Measurements from ENCODE around the gene ZNF829.
A peak's percentile ranks its signal among the peaks of the same experiment; 100 is the strongest.

The ZNF829 gene

GRCh38 chr19:36918090-36918489 lies 2.0 kb upstream of the ZNF829 start:
- TF ChIP-seq, protein P1, sequence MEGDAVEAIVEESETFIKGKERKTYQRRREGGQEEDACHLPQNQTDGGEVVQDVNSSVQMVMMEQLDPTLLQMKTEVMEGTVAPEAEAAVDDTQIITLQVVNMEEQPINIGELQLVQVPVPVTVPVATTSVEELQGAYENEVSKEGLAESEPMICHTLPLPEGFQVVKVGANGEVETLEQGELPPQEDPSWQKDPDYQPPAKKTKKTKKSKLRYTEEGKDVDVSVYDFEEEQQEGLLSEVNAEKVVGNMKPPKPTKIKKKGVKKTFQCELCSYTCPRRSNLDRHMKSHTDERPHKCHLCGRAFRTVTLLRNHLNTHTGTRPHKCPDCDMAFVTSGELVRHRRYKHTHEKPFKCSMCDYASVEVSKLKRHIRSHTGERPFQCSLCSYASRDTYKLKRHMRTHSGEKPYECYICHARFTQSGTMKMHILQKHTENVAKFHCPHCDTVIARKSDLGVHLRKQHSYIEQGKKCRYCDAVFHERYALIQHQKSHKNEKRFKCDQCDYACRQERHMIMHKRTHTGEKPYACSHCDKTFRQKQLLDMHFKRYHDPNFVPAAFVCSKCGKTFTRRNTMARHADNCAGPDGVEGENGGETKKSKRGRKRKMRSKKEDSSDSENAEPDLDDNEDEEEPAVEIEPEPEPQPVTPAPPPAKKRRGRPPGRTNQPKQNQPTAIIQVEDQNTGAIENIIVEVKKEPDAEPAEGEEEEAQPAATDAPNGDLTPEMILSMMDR (IDR thresholded peaks at IDR 0.05; ENCODE audit: borderline replicate concordance, insufficient read depth, low read depth, low read length) = no peak
- H3K4me3 ChIP-seq (ENCODE audit: low read depth, low read length) = no peak overlapping the region

GRCh38 chr19:36916991-36917390 lies 900 bp upstream of the ZNF829 start:
- H3K4me3 ChIP-seq (ENCODE audit: low read depth, low read length) = peak overlapping the region; percentile 50
- TF ChIP-seq, protein P1 (IDR thresholded peaks at IDR 0.05; ENCODE audit: borderline replicate concordance, insufficient read depth, low read depth, low read length) = no peak

GRCh38 chr19:36898422-36898821 lies 17.7 kb downstream of the ZNF829 start:
- TF ChIP-seq, protein P1 (IDR thresholded peaks at IDR 0.05; ENCODE audit: borderline replicate concordance, insufficient read depth, low read depth, low read length) = no peak
- H3K4me3 ChIP-seq (ENCODE audit: low read depth, low read length) = no peak overlapping the region

- TF ChIP-seq, protein P1 (IDR thresholded peaks at IDR 0.05; ENCODE audit: borderline replicate concordance, insufficient read depth, low read depth, low read length) = no peak
- no peak overlapping the region for H3K4me3 ChIP-seq (ENCODE audit: low read depth, low read length)
Measured at GRCh38 chr19:36894849-36895383, 21.2 kb downstream of the ZNF829 start.

DNA sequence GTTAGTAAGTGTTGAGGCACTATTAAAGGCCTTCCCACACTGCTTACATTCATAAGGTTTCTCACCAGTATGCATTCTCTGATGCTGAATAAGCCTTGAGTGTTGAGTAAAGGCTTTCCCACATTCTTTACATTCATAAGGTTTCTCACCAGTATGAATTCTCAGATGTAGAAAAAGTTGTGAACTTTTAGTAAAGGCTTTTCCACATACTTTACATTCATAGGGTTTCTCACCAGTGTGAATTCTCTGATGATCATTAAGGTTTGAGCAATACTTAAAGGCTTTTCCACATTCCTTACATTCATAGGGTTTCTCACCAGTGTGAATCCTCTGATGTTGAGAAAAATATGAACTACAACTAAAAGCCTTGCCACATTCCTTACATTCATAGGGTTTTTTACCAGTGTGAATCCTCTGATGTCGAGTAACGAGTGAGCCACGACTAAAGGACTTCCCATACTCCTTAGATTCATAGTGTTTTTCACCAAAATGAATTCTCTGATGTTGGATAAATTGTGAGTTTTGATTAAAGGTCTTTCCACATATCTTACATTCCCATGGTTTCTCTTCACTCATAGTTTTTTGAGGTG lies 24.2 kb downstream of the ZNF829 start:
- no peak overlapping the region for H3K4me3 ChIP-seq (ENCODE audit: low read depth, low read length)
- TF ChIP-seq, protein P1 (IDR thresholded peaks at IDR 0.05; ENCODE audit: borderline replicate concordance, insufficient read depth, low read depth, low read length) = no peak

GRCh38 chr19:36876993-36877938 lies 38.8 kb downstream of the ZNF829 start:
- TF ChIP-seq, protein P1 (IDR thresholded peaks at IDR 0.05; ENCODE audit: borderline replicate concordance, insufficient read depth, low read depth, low read length) = no peak
- no peak overlapping the region for H3K4me3 ChIP-seq (ENCODE audit: low read depth, low read length)

All from GM12875 (cell line).